HepG2 (cell line): ENCODE measurements around the gene SFXN5. TPM values are rescaled to one million over a fixed set of nuclear protein-coding genes. Genes with fewer than 3 reads are reported as not detected.
A peak's percentile ranks its signal among the peaks of the same experiment; 100 is the strongest.

Source experiments
- MIXL1 ChIP-seq: IDR thresholded peaks from 2 replicates; pipeline ENCODE4 v1.6.1; 2016
- NFYB ChIP-seq: sonication (generic); formaldehyde crosslinking; IDR thresholded peaks from 2 replicates; pipeline ENCODE4 v1.4.0; 2020; ENCODE audit warnings: missing genetic modification reagents
- NFYC ChIP-seq: IDR thresholded peaks from 2 replicates; pipeline ENCODE4 v1.6.1; 2016; ENCODE audit warnings: missing genetic modification reagents, missing compliant biosample characterization
- NR0B2 ChIP-seq: sonication (generic); formaldehyde crosslinking; IDR thresholded peaks from 2 replicates; pipeline ENCODE4 v1.4.0; 2020; ENCODE audit warnings: mild to moderate bottlenecking, missing genetic modification reagents
- NRL ChIP-seq: sonication (generic); formaldehyde crosslinking; IDR thresholded peaks from 2 replicates; pipeline ENCODE4 v1.5.0; 2020; ENCODE audit warnings: missing genetic modification reagents, mild to moderate bottlenecking, moderate library complexity, borderline replicate concordance
- PHF21A ChIP-seq: sonication (generic); formaldehyde crosslinking; IDR thresholded peaks from 2 replicates; pipeline ENCODE4 v1.5.0; 2020; ENCODE audit warnings: mild to moderate bottlenecking, missing genetic modification reagents
- RCOR2 ChIP-seq: IDR thresholded peaks from 2 replicates; pipeline ENCODE4 v1.6.1; 2016; ENCODE audit warnings: missing biosample characterization, missing genetic modification reagents
- SIN3A ChIP-seq: IDR thresholded peaks from 2 replicates; pipeline ENCODE4 v1.6.1; 2011; ENCODE audit warnings: low read depth, mild to moderate bottlenecking, control low read depth, low read length, borderline replicate concordance
- SP1 ChIP-seq, 2 experiments: fragments of 450-650 bp in 1 of 2; sonication (generic) in 1 of 2; formaldehyde crosslinking in 1 of 2; IDR thresholded peaks; 2 replicates each; pipeline versions ENCODE4 v1.4.0 to v1.6.1; 2016 to 2020; ENCODE audit warnings: missing genetic modification reagents in 1 of 2
- TFDP1 ChIP-seq: IDR thresholded peaks from 2 replicates; pipeline ENCODE4 v1.6.1; 2016; ENCODE audit warnings: missing compliant biosample characterization, missing genetic modification reagents, borderline replicate concordance
- TMF1 ChIP-seq: sonication (generic); formaldehyde crosslinking; IDR thresholded peaks from 2 replicates; pipeline ENCODE4 v1.8.1; 2022; ENCODE audit warnings: low read depth, missing genetic modification reagents
- YY1 ChIP-seq: IDR thresholded peaks from 2 replicates; pipeline ENCODE4 v1.6.1; 2011; ENCODE audit warnings: low read length, low read depth, moderate library complexity, mild to moderate bottlenecking; ENCODE audit not compliant: insufficient read depth, insufficient replicate concordance
- ZEB1 ChIP-seq: IDR thresholded peaks from 2 replicates; pipeline ENCODE4 v1.6.1; 2012; ENCODE audit warnings: mild to moderate bottlenecking, low read depth, inconsistent platforms; ENCODE audit not compliant: insufficient replicate concordance
- ZNF234 ChIP-seq: sonication (generic); formaldehyde crosslinking; conservative IDR thresholded peaks from 2 replicates; pipeline ENCODE4 v1.5.1; 2020; ENCODE audit warnings: mild to moderate bottlenecking, missing genetic modification reagents
- ZNF280B ChIP-seq: sonication (generic); formaldehyde crosslinking; IDR thresholded peaks from 2 replicates; pipeline ENCODE4 v1.5.0; 2020; ENCODE audit warnings: missing genetic modification reagents, mild to moderate bottlenecking, borderline replicate concordance
- ZNF280D ChIP-seq: sonication (generic); formaldehyde crosslinking; IDR thresholded peaks from 2 replicates; pipeline ENCODE4 v1.5.1; 2020; ENCODE audit warnings: mild to moderate bottlenecking, missing genetic modification reagents
- ZNF296 ChIP-seq: sonication (generic); formaldehyde crosslinking; conservative IDR thresholded peaks from 2 replicates; pipeline ENCODE4 v1.5.0; 2020; ENCODE audit warnings: mild to moderate bottlenecking, missing genetic modification reagents
- ZNF329 ChIP-seq: sonication (generic); formaldehyde crosslinking; IDR thresholded peaks from 2 replicates; pipeline ENCODE4 v1.9.0; 2021; ENCODE audit warnings: low read depth, mild to moderate bottlenecking, missing genetic modification reagents
- ZNF350 ChIP-seq: sonication (generic); formaldehyde crosslinking; IDR thresholded peaks from 2 replicates; pipeline ENCODE4 v1.4.0; 2020; ENCODE audit warnings: mild to moderate bottlenecking, low read depth, missing genetic modification reagents, borderline replicate concordance
- ZNF607 ChIP-seq: sonication (generic); formaldehyde crosslinking; IDR thresholded peaks from 2 replicates; pipeline ENCODE4 v1.5.1; 2020; ENCODE audit warnings: missing genetic modification reagents, mild to moderate bottlenecking, borderline replicate concordance
- ZNF616 ChIP-seq: sonication (generic); formaldehyde crosslinking; IDR thresholded peaks from 2 replicates; pipeline ENCODE4 v1.5.0; 2020; ENCODE audit warnings: low read depth, mild to moderate bottlenecking, missing genetic modification reagents
- ZNF709 ChIP-seq: sonication (generic); formaldehyde crosslinking; IDR thresholded peaks from 2 replicates; pipeline ENCODE4 v1.5.0; 2020; ENCODE audit warnings: mild to moderate bottlenecking, missing genetic modification reagents
- polyA plus RNA-seq, 8 experiments: library from polyadenylated mRNA; depleted of rRNA in 3 of 8; stranded (reverse) in 7 of 8; unstranded in 1 of 8; fragments of >200 nt; fragmentation: Illumina TruSeq in 4 of 8; extraction: Trizol in 4 of 8; gene quantifications; 2 replicates each; pipeline versions ENCODE4 v1.2.1 to v1.2.3, GENCODE V29; 2011 to 2016; ENCODE audit warnings: low read depth in 4 of 8, missing spikeins in 1 of 8, mixed read lengths in 1 of 8; ENCODE audit not compliant: insufficient read depth in 1 of 8
- total RNA-seq, 5 experiments: library from RNA; depleted of rRNA; stranded (reverse); fragments of >200 nt; fragmentation: Illumina TruSeq; extraction: Trizol; gene quantifications; 2 replicates each; pipeline ENCODE4 v1.2.3, GENCODE V29; 2016; ENCODE audit warnings: low read depth in 1 of 5

The SFXN5 gene
- total and polyA plus RNA-seq, 2 of the 13 experiments (the other 11 are each of a cell fraction or from before 2014, with no cell fraction given), result 34.9 to 37.4 TPM

GRCh38 chr2:72917138-72917876 is 154.2 kb downstream of the SFXN5 start, which contains the start of gene EMX1 (continued):
- TF ChIP-seq ZNF607 (CRISPR knock-in tag), result 0 out of 2 replicates have a peak, but pooled peaks have one; percentile 66
- 0 out of 2 replicates have a peak, but pooled peaks have one; percentile 29 for TF ChIP-seq NR0B2 (CRISPR knock-in tag)
- no peak for TF ChIP-seq ZNF350
- TF ChIP-seq ZNF616 (CRISPR knock-in tag), result peak; percentile 41; the same call in 1 of the 2 replicates
- TF ChIP-seq PHF21A (CRISPR knock-in tag), result 0 out of 2 replicates have a peak, but pooled peaks have one; percentile 28
- TF ChIP-seq NFYB (CRISPR knock-in tag), result peak; percentile 71
- TF ChIP-seq ZNF329, result 0 out of 2 replicates have a peak, but pooled peaks have one; percentile 51
- TF ChIP-seq SP1 (IDR thresholded peaks at IDR 0.05), result no peak
- TF ChIP-seq SP1 (CRISPR knock-in tag; IDR thresholded peaks at IDR 0.05), result peak; percentile 77
- TF ChIP-seq TMF1 (CRISPR knock-in tag), result 0 out of 2 replicates have a peak, but pooled peaks have one; percentile 7
- peak; percentile 74 for TF ChIP-seq NFYC (CRISPR knock-in tag)
- peak; percentile 82; the same call in 1 of the 2 replicates for TF ChIP-seq TFDP1 (CRISPR knock-in tag)
- 0 out of 2 replicates have a peak, but pooled peaks have one; percentile 17 for TF ChIP-seq ZNF296 (CRISPR knock-in tag)
- TF ChIP-seq SIN3A, result 0 out of 2 replicates have a peak, but pooled peaks have one; percentile 50
- TF ChIP-seq ZNF280D (CRISPR knock-in tag), result 0 out of 2 replicates have a peak, but pooled peaks have one; percentile 24
- TF ChIP-seq ZNF234 (CRISPR knock-in tag), result peak; percentile 82; the same call in 1 of the 2 replicates
- TF ChIP-seq YY1, result peak; percentile 17
- TF ChIP-seq NRL (CRISPR knock-in tag), result peak; percentile 28; the same call in 1 of the 2 replicates
- TF ChIP-seq RCOR2 (CRISPR knock-in tag), result no peak
- peak; percentile 94 for TF ChIP-seq ZEB1
- peak; percentile 37; the same call in 1 of the 2 replicates for TF ChIP-seq ZNF280B (CRISPR knock-in tag)
- TF ChIP-seq MIXL1 (CRISPR knock-in tag), result no peak
- TF ChIP-seq ZNF709 (CRISPR knock-in tag), result peak; percentile 63; the same call in 1 of the 2 replicates
